Transverse colon (tissue), 3 donors: ENCODE results near the gene PTPRN2.

ENCODE experiments used
- POLR2A ChIP-seq: fragments of 450-650 bp; IDR thresholded peaks from one replicate; pipeline ENCODE4 v1.6.1; 2016; ENCODE audit warnings: antibody characterized with exemption, mild to moderate bottlenecking, moderate library complexity
- POLR2AphosphoS5 ChIP-seq, 3 donors: sonication (generic); formaldehyde crosslinking; IDR thresholded peaks; one replicate each; pipeline ENCODE4 v1.6.1; 2016; ENCODE audit warnings: antibody characterized with exemption in 3 of 3

DNA sequence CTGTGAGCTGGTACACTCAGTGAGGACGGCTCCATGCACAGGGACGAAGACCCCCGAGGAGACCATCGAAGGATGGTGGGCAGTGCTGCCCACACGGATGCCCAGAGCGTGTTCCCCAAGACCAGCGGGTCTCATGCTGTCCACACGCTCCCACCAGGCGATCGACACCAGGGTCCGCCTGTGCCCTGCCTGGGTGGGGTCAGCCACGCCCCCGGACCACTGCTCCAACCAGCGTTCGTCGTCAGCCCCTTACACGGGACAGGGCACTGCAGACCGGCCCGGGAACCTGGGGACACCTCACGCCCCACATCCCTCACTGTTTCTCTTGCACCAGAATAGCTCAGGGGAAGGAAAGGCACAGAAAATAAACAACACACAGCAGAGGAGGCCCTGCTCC lies 1027.4 kb downstream of the PTPRN2 start:
- no peak for TF ChIP-seq POLR2A
- TF ChIP-seq POLR2AphosphoS5 (IDR thresholded peaks at IDR 0.05) = no peak
